ENCODE data around the gene C12orf76. TPM values are rescaled to one million over a fixed set of nuclear protein-coding genes. Genes with fewer than 3 reads are reported as not detected.

The C12orf76 gene
- total RNA-seq, 1 donor from 2014 or later, result 11.9 TPM

GRCh38 chr12:109995686-109996482, 52.4 kb downstream of the C12orf76 start, which contains the start of gene GIT2:
Gene GIT2, minus strand, starts transcription at chr12:109996368. Its CDS starts 144 bp downstream, at chr12:109996224.
- peak; percentile 77 to 90 for DNase-seq (ENCODE audit: low read depth in 2 of 2)

GRCh38 chr12:109995361-109995685, 53.0 kb downstream of the C12orf76 start:
- DNase-seq (ENCODE audit: low read depth in 2 of 2), result peak in 1 of 2 donors; percentile 13

DNA sequence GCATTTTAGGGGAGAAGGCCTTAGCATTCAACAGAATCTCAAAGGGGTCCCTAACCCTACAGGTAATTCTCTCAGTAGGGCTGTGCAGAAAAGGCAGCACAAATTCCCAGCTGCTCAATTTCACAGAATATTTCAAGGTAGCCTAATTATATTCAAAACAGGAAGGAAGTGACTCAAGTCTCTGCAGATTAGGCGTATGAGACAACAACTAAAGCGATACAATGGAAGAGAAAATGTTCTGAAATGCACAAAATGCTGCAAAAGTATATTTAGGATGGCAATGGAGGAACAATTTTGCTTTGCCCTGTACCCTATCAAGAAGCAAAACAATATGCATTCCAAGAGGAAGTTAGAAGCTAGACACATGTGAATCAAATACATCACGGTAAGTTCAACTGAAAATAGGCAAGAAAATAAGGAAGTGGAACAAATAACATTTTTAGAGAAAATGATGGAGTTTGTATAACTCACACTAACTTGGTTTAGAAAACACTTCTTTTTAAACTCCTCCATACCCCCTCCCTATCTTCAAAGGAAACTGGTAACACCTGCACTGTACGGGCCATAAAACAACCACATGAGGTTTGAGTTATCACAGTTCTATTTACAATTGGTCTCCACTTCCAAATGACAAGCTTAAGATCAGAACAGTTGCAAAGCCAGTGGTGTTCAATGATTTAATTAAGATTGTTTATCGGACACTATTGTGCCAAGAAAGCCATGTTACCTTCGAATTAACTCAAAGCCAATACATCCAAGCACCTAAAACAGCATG, 53.7 kb downstream of the C12orf76 start:
- DNase-seq (ENCODE audit: low read depth in 2 of 2), result peak in 1 of 2 donors; percentile 50

DNA sequence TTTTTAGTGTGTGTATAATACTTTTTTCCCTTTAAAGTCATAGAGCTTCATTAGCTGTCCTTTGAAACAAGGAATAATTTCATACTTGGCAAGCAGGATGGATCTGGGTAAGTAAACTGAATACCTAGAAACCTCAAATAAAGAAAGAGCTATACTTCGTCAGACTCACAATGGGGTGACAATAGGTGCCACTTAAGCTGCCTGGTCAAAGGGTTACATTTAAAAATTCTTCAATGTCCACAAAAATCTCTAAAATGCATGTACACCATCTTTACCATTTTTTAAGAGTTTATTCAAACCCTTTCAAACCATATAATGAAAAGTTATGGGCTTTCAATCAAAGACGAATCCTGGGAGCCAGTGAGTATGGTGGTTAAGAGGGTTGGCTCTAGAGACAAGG, 55.2 kb downstream of the C12orf76 start:
- no peak for DNase-seq (ENCODE audit: low read depth in 2 of 2)

DNA sequence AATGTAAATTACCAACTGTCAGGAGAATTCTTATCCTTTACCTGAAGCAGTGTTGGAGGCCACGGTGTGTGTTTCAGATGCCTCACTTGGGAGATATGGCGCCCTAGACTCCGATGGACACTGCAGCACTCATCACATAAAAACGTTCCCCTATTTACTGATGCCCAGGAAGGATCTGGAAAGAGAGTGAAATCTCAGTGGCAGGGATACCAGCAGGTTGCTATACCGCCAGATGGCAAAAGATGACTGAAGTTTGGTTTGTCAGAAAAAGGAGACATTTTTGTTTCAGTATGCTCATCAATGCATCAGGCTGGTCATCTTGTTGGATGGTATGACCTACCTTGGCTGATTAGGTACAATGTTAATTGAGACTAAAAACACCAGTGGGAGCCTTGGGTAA, 56.7 kb downstream of the C12orf76 start:
- no peak for DNase-seq (ENCODE audit: low read depth in 2 of 2)

Other genes with a start within 250 kb of the C12orf76 start
- 1.4 and 2.4 TPM in 2 replicates for gene TRPV4, start 215.1 kb downstream of the C12orf76 start, total RNA-seq
- 45.6 and 45.9 TPM in 2 replicates for gene GLTP, start 168.0 kb downstream of the C12orf76 start, total RNA-seq
- 5.2 and 5.4 TPM in 2 replicates for gene TCHP, start 148.2 kb downstream of the C12orf76 start, total RNA-seq
- 28.6 and 35.1 TPM in 2 replicates for gene GIT2, start 52.2 kb downstream of the C12orf76 start, total RNA-seq
- 46.1 and 63.8 TPM in 2 replicates for gene ANKRD13A, start 49.1 kb downstream of the C12orf76 start, total RNA-seq
- gene IFT81, start 75.8 kb upstream of the C12orf76 start, total RNA-seq, result 4.3 and 5.3 TPM in 2 replicates
- gene ATP2A2, start 232.7 kb upstream of the C12orf76 start, total RNA-seq, result 87.9 and 109 TPM in 2 replicates